A549 (cell line): ENCODE measurements around the gene RABEP1. TPM values are rescaled to one million over a fixed set of nuclear protein-coding genes. Genes with fewer than 3 reads are reported as not detected.

Experiments
- ATAC-seq, 2 experiments: fragments of 200-7000 bp in 1 of 2; fragments of >200 bp in 1 of 2; cut with Nextera tagmentation in 1 of 2; cut with Tn5 transposase in 1 of 2; 3 replicates each; pipeline versions ENCODE4 v1.8.0 to v1.9.1; 2018 to 2020; ENCODE audit warnings: mild to moderate bottlenecking in 1 of 2, moderate library complexity in 1 of 2
- CTCF ChIA-PET: fragments of 300-600 bp; sonication (Branson Sonifier 250); formaldehyde crosslinking; extraction: SDS; loops from one replicate; lab custom pipeline; 2021; ENCODE audit warnings: antibody characterized with exemption, inconsistent platforms; lab: Yijun Ruan, JAX
- POLR2A ChIA-PET: fragments of 350-600 bp; formaldehyde crosslinking; extraction: SDS; loops from one replicate; lab custom pipeline; 2021; ENCODE audit warnings: antibody characterized with exemption, inconsistent platforms; lab: Yijun Ruan, JAX
- DNase-seq, 2 experiments: peaks; one replicate each; pipeline versions ENCODE4 v3.0.0 to v3.0.0-alpha.2; 2011 to 2016; ENCODE audit warnings: low read depth in 1 of 2, low spot score in 1 of 2
- FAIRE-seq: peaks from 2 replicates; lab custom pipeline; 2011; peaks lifted over from hg19 to GRCh38; lab: Jason Lieb, UNC
- H3K27ac ChIP-seq, 2 experiments: fragments of >200 bp; sonication (Bioruptor Twin); formaldehyde crosslinking; 3 replicates each; pipeline ENCODE4 v1.5.1; 2016 to 2017
- H3K4me1 ChIP-seq: fragments of >200 bp; sonication (Bioruptor Twin); formaldehyde crosslinking; 3 replicates; pipeline ENCODE4 v1.6.1; 2016
- H3K4me2 ChIP-seq: fragments of >200 bp; sonication (Bioruptor Twin); formaldehyde crosslinking; 3 replicates; pipeline ENCODE4 v1.6.1; 2016
- H3K4me3 ChIP-seq: fragments of >200 bp; sonication (Bioruptor Twin); formaldehyde crosslinking; 3 replicates; pipeline ENCODE4 v1.5.1; 2016
- H3K9me3 ChIP-seq: fragments of >200 bp; sonication (Bioruptor Twin); formaldehyde crosslinking; 3 replicates; pipeline ENCODE4 v1.6.1; 2016
- BCL3 ChIP-seq: fragments of >200 bp; sonication (Bioruptor Twin); formaldehyde crosslinking; IDR thresholded peaks from 3 replicates; pipeline ENCODE4 v1.6.1; 2016
- BHLHE40 ChIP-seq: IDR thresholded peaks from 2 replicates; pipeline ENCODE4 v1.6.1; 2012; ENCODE audit warnings: low read depth, low read length, inconsistent platforms
- CBX2 ChIP-seq: fragments of 200-600 bp; sonication (generic); IDR thresholded peaks from 2 replicates; pipeline ENCODE4 v1.6.1; 2016; ENCODE audit warnings: low read depth, mild to moderate bottlenecking, borderline replicate concordance
- E2F6 ChIP-seq: IDR thresholded peaks from 2 replicates; pipeline ENCODE4 v1.6.1; 2012; ENCODE audit warnings: low read depth, borderline replicate concordance
- FOSB ChIP-seq: fragments of 250-450 bp; sonication (Bioruptor Pico); IDR thresholded peaks from 2 replicates; pipeline ENCODE4 v1.5.0; 2020; ENCODE audit warnings: mild to moderate bottlenecking, moderate library complexity
- HEYL ChIP-seq: fragments of 250-450 bp; sonication (Bioruptor Pico); IDR thresholded peaks from 2 replicates; pipeline ENCODE4 v1.8.0; 2021; ENCODE audit warnings: mild to moderate bottlenecking, moderate library complexity
- HMGXB4 ChIP-seq: fragments of 250-450 bp; sonication (Bioruptor Pico); IDR thresholded peaks from 2 replicates; pipeline ENCODE4 v1.5.0; 2021; ENCODE audit warnings: mild to moderate bottlenecking, moderate library complexity, borderline replicate concordance
- HOXA7 ChIP-seq: fragments of 250-450 bp; sonication (Bioruptor Pico); IDR thresholded peaks from 2 replicates; pipeline ENCODE4 v1.5.0; 2020; ENCODE audit warnings: mild to moderate bottlenecking, moderate library complexity
- JUN ChIP-seq, 2 experiments: fragments of >200 bp; sonication (Bioruptor Twin); formaldehyde crosslinking; IDR thresholded peaks; 2 replicates in 1 of 2; 3 replicates in 1 of 2; pipeline ENCODE4 v1.6.1; 2016 to 2017
- JUNB ChIP-seq: fragments of >200 bp; sonication (Bioruptor Twin); formaldehyde crosslinking; IDR thresholded peaks from 2 replicates; pipeline ENCODE4 v1.6.1; 2016
- MYC ChIP-seq: IDR thresholded peaks from 2 replicates; pipeline ENCODE4 v1.6.1; 2012; ENCODE audit warnings: mild to moderate bottlenecking, inconsistent platforms, low read length, improper control_type of control experiment, borderline replicate concordance
- RARB ChIP-seq: fragments of 250-450 bp; sonication (Bioruptor Pico); IDR thresholded peaks from 2 replicates; pipeline ENCODE4 v1.8.0; 2021; ENCODE audit warnings: mild to moderate bottlenecking, moderate library complexity
- RFX5 ChIP-seq: fragments of 450-650 bp; IDR thresholded peaks from 2 replicates; pipeline ENCODE4 v1.7.1; 2014; ENCODE audit warnings: antibody characterized with exemption, mild to moderate bottlenecking, moderate library complexity
- SMC3 ChIP-seq: fragments of >200 bp; sonication (Bioruptor Twin); formaldehyde crosslinking; IDR thresholded peaks from 3 replicates; pipeline ENCODE4 v1.6.1; 2018; ENCODE audit warnings: inconsistent platforms
- TFCP2L1 ChIP-seq: fragments of 250-450 bp; sonication (Bioruptor Pico); IDR thresholded peaks from 2 replicates; pipeline ENCODE4 v1.5.0; 2021; ENCODE audit warnings: mild to moderate bottlenecking
- WGBS: methylation state at CpG from one replicate; pipeline ENCODE4 v1.1.6; 2017; ENCODE audit errors: missing lambda C conversion rate; 5-methylcytosine and 5-hydroxymethylcytosine counted together
- polyA plus RNA-seq, 4 experiments: library from polyadenylated mRNA; depleted of rRNA in 3 of 4; stranded (reverse); fragments of >200 nt; fragmentation: RNase III in 1 of 4; extraction: RNeasy Plus Mini Kit Qiagen cat#74134 plus additional on column Dnase treatment in 1 of 4; gene quantifications; 2 replicates in 3 of 4; 3 replicates in 1 of 4; pipeline ENCODE4 v1.2.3, GENCODE V29; 2011 to 2017
- TF ChIP-seq, protein P1 (sequence below): fragments of 450-650 bp; IDR thresholded peaks from 2 replicates; pipeline ENCODE4 v1.6.1; 2014; ENCODE audit warnings: antibody characterized with exemption
- TF ChIP-seq, protein P2 (sequence below): fragments of >200 bp; sonication (Bioruptor Twin); formaldehyde crosslinking; IDR thresholded peaks from 3 replicates; pipeline ENCODE4 v1.5.1; 2016
- TF ChIP-seq, protein P3 (sequence below): fragments of 200-600 bp; sonication (generic); IDR thresholded peaks from 2 replicates; pipeline ENCODE4 v1.6.1; 2016; ENCODE audit warnings: antibody characterized with exemption, mild to moderate bottlenecking, moderate library complexity
- TF ChIP-seq, protein P4 (sequence below): fragments of 250-450 bp; sonication (Bioruptor Pico); IDR thresholded peaks from 2 replicates; pipeline ENCODE4 v1.5.0; 2020; ENCODE audit warnings: low read depth, mild to moderate bottlenecking, moderate library complexity

RABEP1 gene
- polyA plus RNA-seq, 2 of the 4 experiments (the other 2 are of a cell fraction), result 44.7 to 65.5 TPM

DNA sequence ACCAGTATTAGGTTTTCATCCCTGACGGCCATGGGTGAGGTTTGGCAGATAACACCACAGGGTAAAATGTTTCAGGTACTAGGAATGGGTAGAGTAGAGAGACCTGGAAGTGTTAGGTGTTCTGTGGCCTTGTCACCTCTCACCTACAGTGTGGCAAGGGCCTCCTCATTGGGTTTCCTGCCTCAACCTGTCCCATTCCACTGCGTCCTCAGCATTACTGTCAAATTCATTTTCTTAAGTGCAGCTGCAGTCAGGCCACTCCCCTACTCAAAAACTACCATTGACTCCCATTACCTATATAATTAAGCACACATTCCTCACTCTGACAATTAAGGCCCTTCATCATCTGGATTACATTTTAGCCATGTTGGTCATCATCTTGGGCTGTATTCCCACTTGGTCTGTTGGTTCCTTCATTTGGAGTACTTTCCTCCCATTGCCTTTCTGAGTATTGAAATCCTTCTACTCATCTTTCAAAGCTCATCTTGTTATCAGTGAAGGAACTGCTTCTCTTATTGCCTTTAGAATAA, 72.9 kb downstream of the RABEP1 start:
- 85% methylated on average over 2 of the region's 2 CpGs for WGBS
- TF ChIP-seq, protein P1, sequence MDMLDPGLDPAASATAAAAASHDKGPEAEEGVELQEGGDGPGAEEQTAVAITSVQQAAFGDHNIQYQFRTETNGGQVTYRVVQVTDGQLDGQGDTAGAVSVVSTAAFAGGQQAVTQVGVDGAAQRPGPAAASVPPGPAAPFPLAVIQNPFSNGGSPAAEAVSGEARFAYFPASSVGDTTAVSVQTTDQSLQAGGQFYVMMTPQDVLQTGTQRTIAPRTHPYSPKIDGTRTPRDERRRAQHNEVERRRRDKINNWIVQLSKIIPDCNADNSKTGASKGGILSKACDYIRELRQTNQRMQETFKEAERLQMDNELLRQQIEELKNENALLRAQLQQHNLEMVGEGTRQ, result no peak
- TF ChIP-seq FOSB (no peak), SMC3 (no peak)
- Histone ChIP-seq H3K4me2 (no peak overlapping the region), H3K4me1 (no peaks in the 10 kb centered on the region), H3K27ac (no peak overlapping the region), H3K9me3 (no peaks in the 10 kb centered on the region), H3K4me3 (no peak overlapping the region)
- FAIRE-seq, result no peak
- CTCF ChIA-PET, result interaction anchor here (0.9 kb wide), 1 partner anchor 84 kb away, joined by 3 read pairs; the partner anchor contains the start of gene C1QBP
- DNase-seq, result no peak
- POLR2A ChIA-PET, result no interaction called here
- no peak for ATAC-seq

GRCh38 chr17:5355421-5356129, 73.5 kb downstream of the RABEP1 start:
- ATAC-seq, result no peak
- Histone ChIP-seq H3K4me2 (no peak overlapping the region), H3K9me3 (no peaks in the 10 kb centered on the region), H3K27ac (no peak overlapping the region), H3K4me1 (no peaks in the 10 kb centered on the region), H3K4me3 (no peak overlapping the region)
- ChIA-PET POLR2A (no interaction called here), CTCF (no interaction called here)
- no peak for DNase-seq
- no peak for FAIRE-seq
- no peak for TF ChIP-seq BHLHE40
- TF ChIP-seq, protein P2, sequence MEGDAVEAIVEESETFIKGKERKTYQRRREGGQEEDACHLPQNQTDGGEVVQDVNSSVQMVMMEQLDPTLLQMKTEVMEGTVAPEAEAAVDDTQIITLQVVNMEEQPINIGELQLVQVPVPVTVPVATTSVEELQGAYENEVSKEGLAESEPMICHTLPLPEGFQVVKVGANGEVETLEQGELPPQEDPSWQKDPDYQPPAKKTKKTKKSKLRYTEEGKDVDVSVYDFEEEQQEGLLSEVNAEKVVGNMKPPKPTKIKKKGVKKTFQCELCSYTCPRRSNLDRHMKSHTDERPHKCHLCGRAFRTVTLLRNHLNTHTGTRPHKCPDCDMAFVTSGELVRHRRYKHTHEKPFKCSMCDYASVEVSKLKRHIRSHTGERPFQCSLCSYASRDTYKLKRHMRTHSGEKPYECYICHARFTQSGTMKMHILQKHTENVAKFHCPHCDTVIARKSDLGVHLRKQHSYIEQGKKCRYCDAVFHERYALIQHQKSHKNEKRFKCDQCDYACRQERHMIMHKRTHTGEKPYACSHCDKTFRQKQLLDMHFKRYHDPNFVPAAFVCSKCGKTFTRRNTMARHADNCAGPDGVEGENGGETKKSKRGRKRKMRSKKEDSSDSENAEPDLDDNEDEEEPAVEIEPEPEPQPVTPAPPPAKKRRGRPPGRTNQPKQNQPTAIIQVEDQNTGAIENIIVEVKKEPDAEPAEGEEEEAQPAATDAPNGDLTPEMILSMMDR, result no peak
- no peak for TF ChIP-seq CBX2
- WGBS, result 88% methylated on average over 3 of the region's 3 CpGs

- FAIRE-seq, result no peak
- Histone ChIP-seq H3K4me1 (no peaks in the 10 kb centered on the region), H3K4me3 (no peak overlapping the region), H3K4me2 (no peak overlapping the region), H3K27ac (no peak overlapping the region), H3K9me3 (no peaks in the 10 kb centered on the region)
- WGBS, result 93% methylated on average over 9 of the region's 9 CpGs
- ChIA-PET POLR2A (no interaction called here), CTCF (interaction anchor here (0.6 to 1.2 kb wide), 3 partner anchors 31 to 80 kb away, joined by 3 to 4 read pairs (median 3); partner anchors contain the start of gene C1QBP)
- no peak for DNase-seq
- no peak for ATAC-seq
- no peak for TF ChIP-seq SMC3
- TF ChIP-seq HMGXB4 (CRISPR knock-in tag), result no peak
- no peak for TF ChIP-seq HOXA7 (CRISPR knock-in tag)
- TF ChIP-seq JUN (IDR thresholded peaks at IDR 0.05), result no peak
- TF ChIP-seq, protein P3, sequence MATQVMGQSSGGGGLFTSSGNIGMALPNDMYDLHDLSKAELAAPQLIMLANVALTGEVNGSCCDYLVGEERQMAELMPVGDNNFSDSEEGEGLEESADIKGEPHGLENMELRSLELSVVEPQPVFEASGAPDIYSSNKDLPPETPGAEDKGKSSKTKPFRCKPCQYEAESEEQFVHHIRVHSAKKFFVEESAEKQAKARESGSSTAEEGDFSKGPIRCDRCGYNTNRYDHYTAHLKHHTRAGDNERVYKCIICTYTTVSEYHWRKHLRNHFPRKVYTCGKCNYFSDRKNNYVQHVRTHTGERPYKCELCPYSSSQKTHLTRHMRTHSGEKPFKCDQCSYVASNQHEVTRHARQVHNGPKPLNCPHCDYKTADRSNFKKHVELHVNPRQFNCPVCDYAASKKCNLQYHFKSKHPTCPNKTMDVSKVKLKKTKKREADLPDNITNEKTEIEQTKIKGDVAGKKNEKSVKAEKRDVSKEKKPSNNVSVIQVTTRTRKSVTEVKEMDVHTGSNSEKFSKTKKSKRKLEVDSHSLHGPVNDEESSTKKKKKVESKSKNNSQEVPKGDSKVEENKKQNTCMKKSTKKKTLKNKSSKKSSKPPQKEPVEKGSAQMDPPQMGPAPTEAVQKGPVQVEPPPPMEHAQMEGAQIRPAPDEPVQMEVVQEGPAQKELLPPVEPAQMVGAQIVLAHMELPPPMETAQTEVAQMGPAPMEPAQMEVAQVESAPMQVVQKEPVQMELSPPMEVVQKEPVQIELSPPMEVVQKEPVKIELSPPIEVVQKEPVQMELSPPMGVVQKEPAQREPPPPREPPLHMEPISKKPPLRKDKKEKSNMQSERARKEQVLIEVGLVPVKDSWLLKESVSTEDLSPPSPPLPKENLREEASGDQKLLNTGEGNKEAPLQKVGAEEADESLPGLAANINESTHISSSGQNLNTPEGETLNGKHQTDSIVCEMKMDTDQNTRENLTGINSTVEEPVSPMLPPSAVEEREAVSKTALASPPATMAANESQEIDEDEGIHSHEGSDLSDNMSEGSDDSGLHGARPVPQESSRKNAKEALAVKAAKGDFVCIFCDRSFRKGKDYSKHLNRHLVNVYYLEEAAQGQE, result no peak
- TF ChIP-seq TFCP2L1 (CRISPR knock-in tag), result no peak
- no peak for TF ChIP-seq JUNB
- TF ChIP-seq, protein P1, result no peak
- TF ChIP-seq BCL3, result no peak
- no peak for TF ChIP-seq RFX5
- TF ChIP-seq E2F6, result no peak
- TF ChIP-seq, protein P4, sequence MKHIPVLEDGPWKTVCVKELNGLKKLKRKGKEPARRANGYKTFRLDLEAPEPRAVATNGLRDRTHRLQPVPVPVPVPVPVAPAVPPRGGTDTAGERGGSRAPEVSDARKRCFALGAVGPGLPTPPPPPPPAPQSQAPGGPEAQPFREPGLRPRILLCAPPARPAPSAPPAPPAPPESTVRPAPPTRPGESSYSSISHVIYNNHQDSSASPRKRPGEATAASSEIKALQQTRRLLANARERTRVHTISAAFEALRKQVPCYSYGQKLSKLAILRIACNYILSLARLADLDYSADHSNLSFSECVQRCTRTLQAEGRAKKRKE (CRISPR knock-in tag), result no peak
- TF ChIP-seq HEYL (CRISPR knock-in tag), result no peak
- no peak for TF ChIP-seq RARB (CRISPR knock-in tag)
- no peak for TF ChIP-seq MYC
Measured at GRCh38 chr17:5361426-5361825, 79.3 kb downstream of the RABEP1 start.
